ENCODE data around the gene ACP6. TPM values are rescaled to one million over a fixed set of nuclear protein-coding genes. Genes with fewer than 3 reads are reported as not detected.

ACP6 gene
- total and polyA plus RNA-seq, 2 donors (not counting 3 experiments of a cell fraction or from before 2014, with no cell fraction given), result 7.1 to 9.4 TPM

DNA sequence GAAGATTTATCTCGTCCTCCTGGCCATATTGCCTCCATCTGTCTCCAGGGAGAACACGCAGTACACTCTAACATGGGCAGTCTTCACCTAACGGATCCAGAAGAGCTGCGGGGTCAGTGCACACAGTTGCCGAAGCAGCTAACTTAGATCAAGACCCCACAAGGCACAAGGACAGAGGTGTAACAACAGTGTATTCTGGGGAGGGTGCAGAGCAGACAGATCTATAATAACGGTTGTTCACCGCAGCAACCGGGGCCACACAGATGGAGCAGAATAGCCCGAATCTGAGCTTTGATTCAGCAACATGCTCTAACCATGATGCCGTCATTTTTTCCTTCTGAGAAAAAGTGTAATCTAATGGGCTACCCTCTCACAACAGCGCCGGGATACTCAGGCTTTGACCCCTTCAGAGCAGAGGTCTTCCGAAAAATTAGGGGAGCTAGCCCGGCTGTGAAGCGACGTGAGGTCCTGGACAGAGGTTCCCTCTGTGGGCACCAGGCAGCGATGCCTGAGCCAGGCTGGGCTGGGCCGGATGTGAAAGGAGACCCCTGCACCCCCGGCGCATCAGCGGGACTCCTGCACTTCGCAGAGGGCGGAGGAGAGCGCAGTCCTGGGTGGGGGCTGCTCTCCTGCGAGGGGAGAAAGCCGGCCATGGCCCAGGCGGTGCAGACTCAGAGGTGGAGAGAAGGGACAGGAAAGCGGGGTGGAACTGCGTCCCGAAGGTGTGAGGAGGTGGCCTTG, 71.5 kb downstream of the ACP6 start:
- CTCF ChIA-PET, result interaction anchor here (0.8 to 3.9 kb wide), 10 partner anchors 8 to 325 kb away, joined by 3 to 25 read pairs (median 6); partner anchors contain the start of genes ACP6 and BCL9
- no peak overlapping the region for H3K27ac ChIP-seq (ENCODE audit: insufficient read depth, low read depth, low read length)
- H3K79me2 ChIP-seq (ENCODE audit: control insufficient read depth, insufficient read depth, low read length), result no peaks in the 10 kb centered on the region
- H3K27me3 ChIP-seq (ENCODE audit: control insufficient read depth in 2 of 2, insufficient read depth in 2 of 2, low read length in 2 of 2), result peaks cover 3 to 4% of the 10 kb centered on the region in 2 experiments
- POLR2A ChIA-PET, result interaction anchor here (0.8 to 2.3 kb wide), 3 partner anchors 58 to 515 kb away, joined by 3 to 20 read pairs (median 4); partner anchors contain the start of gene BCL9
- FAIRE-seq (peak; percentile 42), DNase-seq (ENCODE audit: low read depth, low spot score) (no peak)
- H3K9me3 ChIP-seq (replicated peaks; ENCODE audit: control insufficient read depth, insufficient read depth, low read length), result no peaks in the 10 kb centered on the region
- intact Hi-C loops (cut with micrococcal nuclease) (loop anchor here (1.0 to 5.0 kb wide), 5 partner anchors 57 to 426 kb away; partner anchors contain the start of genes ACP6, BCL9 and PRKAB2), dilution Hi-C loops (cut with MboI; ENCODE audit: extremely low pct_ligation_motif_present, low sequenced_read_pairs) (no loop called here)
- no peaks in the 10 kb centered on the region for H4K20me1 ChIP-seq (replicated peaks; ENCODE audit: control insufficient read depth, extremely low read depth, insufficient read depth, low read length)
- H3K9me1 ChIP-seq (replicated peaks; ENCODE audit: control insufficient read depth, extremely low read depth, insufficient read depth, low read length), result no peaks in the 10 kb centered on the region
- H3K36me3 ChIP-seq (ENCODE audit: control insufficient read depth in 2 of 2, extremely low read depth in 1 of 2, insufficient read depth in 2 of 2, low read length in 2 of 2), result no peaks in the 10 kb centered on the region
- H3K4me1 ChIP-seq (ENCODE audit: control insufficient read depth, extremely low read depth, insufficient read depth, low read length), result peaks cover 13% of the 10 kb centered on the region
- peak overlapping the region; percentile 50 for H3K9ac ChIP-seq (replicated peaks; ENCODE audit: extremely low read depth, insufficient read depth, low read length)
- TF ChIP-seq POLR2A (IDR thresholded peaks at IDR 0.05; ENCODE audit: low read depth, low read length), result no peak
- no peak for TF ChIP-seq FOS (IDR thresholded peaks at IDR 0.05; ENCODE audit: borderline replicate concordance, insufficient read depth, low read length)
- TF ChIP-seq EZH2 (IDR thresholded peaks at IDR 0.05; ENCODE audit: borderline replicate concordance, low read depth, low read length, severe bottlenecking), result no peak
- TF ChIP-seq, protein P1, sequence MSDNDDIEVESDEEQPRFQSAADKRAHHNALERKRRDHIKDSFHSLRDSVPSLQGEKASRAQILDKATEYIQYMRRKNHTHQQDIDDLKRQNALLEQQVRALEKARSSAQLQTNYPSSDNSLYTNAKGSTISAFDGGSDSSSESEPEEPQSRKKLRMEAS (IDR thresholded peaks at IDR 0.05; ENCODE audit: insufficient read depth, insufficient read length), result no peak
- no peak for TF ChIP-seq MYC (IDR thresholded peaks at IDR 0.05; ENCODE audit: low read depth, low read length)
- TF ChIP-seq, protein P2, sequence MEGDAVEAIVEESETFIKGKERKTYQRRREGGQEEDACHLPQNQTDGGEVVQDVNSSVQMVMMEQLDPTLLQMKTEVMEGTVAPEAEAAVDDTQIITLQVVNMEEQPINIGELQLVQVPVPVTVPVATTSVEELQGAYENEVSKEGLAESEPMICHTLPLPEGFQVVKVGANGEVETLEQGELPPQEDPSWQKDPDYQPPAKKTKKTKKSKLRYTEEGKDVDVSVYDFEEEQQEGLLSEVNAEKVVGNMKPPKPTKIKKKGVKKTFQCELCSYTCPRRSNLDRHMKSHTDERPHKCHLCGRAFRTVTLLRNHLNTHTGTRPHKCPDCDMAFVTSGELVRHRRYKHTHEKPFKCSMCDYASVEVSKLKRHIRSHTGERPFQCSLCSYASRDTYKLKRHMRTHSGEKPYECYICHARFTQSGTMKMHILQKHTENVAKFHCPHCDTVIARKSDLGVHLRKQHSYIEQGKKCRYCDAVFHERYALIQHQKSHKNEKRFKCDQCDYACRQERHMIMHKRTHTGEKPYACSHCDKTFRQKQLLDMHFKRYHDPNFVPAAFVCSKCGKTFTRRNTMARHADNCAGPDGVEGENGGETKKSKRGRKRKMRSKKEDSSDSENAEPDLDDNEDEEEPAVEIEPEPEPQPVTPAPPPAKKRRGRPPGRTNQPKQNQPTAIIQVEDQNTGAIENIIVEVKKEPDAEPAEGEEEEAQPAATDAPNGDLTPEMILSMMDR (IDR thresholded peaks at IDR 0.05; ENCODE audit: extremely low read depth in 1 of 2, insufficient read depth in 1 of 2, low read depth in 1 of 2, low read length in 2 of 2), result no peak
- TF ChIP-seq GATA2 (IDR thresholded peaks at IDR 0.05; ENCODE audit: insufficient read depth, insufficient read length, low read depth, low read length), result no peak
- no peak for TF ChIP-seq POLR2AphosphoS5 (IDR thresholded peaks at IDR 0.05; ENCODE audit: insufficient read depth, low read depth, low read length)
- no peak for TF ChIP-seq JUN (IDR thresholded peaks at IDR 0.05; ENCODE audit: borderline replicate concordance, insufficient read depth, insufficient read length, low read depth)
- H3K4me2 ChIP-seq (ENCODE audit: insufficient read depth, low read length), result peak overlapping the region; percentile 93
- peak overlapping the region; percentile 98 for H2AFZ ChIP-seq (ENCODE audit: low read depth, low read length)
- H3K4me3 ChIP-seq (replicated peaks in 1 of 3; ENCODE audit: insufficient read depth in 1 of 3, low read depth in 1 of 3, low read length in 3 of 3), result peak overlapping the region; percentile 76 to 91 (median 78)
- BruUV-seq (replicated peaks), result no TSS peak
